Heart right ventricle (tissue), 16 donors: ENCODE measurements around the gene ADORA1. TPM values are rescaled to one million over a fixed set of nuclear protein-coding genes. Genes with fewer than 3 reads are reported as not detected.

ENCODE experiments used
- ATAC-seq, 8 donors: fragments of 200-7000 bp; cut with Tn5 transposase; one replicate each; pipeline ENCODE4 v1.9.1; 2020; ENCODE audit warnings: mild to moderate bottlenecking in 8 of 8, moderate library complexity in 8 of 8, moderate number of reproducible peaks in 1 of 8
- DNase-seq, 2 donors: peaks; one replicate each; pipeline ENCODE4 v3.0.0-alpha.2; 2020
- H3K27ac ChIP-seq, 10 donors: fragments of 200-600 bp; sonication (generic) in 2 of 10; one replicate each; pipeline versions ENCODE4 v1.5.0 to v1.8.0; 2020 to 2022; ENCODE audit warnings: mild to moderate bottlenecking in 3 of 10
- H3K27me3 ChIP-seq, 7 donors: fragments of 200-600 bp; one replicate each; pipeline ENCODE4 v1.8.0; 2021 to 2022; ENCODE audit warnings: mild to moderate bottlenecking in 2 of 7
- H3K36me3 ChIP-seq, 9 donors: fragments of 200-600 bp; sonication (generic) in 1 of 9; one replicate each; pipeline versions ENCODE4 v1.5.0 to v1.8.0; 2020 to 2022; ENCODE audit warnings: mild to moderate bottlenecking in 2 of 9
- H3K4me1 ChIP-seq, 9 donors: fragments of 200-600 bp; sonication (generic) in 1 of 9; one replicate each; pipeline versions ENCODE4 v1.5.0 to v1.8.0; 2020 to 2022; ENCODE audit warnings: mild to moderate bottlenecking in 4 of 9
- H3K4me3 ChIP-seq, 10 donors: fragments of 200-600 bp; sonication (generic) in 2 of 10; one replicate each; pipeline versions ENCODE4 v1.5.0 to v1.8.0; 2020 to 2022; ENCODE audit warnings: mild to moderate bottlenecking in 7 of 10, moderate library complexity in 2 of 10
- H3K9me3 ChIP-seq, 11 donors: fragments of 200-600 bp in 10 of 11; sonication (generic) in 2 of 11; one replicate each; pipeline versions ENCODE4 v1.5.0 to v1.8.0; 2013 to 2022; ENCODE audit warnings: mild to moderate bottlenecking in 2 of 11, control low read depth in 1 of 11, moderate library complexity in 1 of 11
- WGBS, 2 donors: extraction: QIAGEN DNeasy Blood & Tissue Kit; methylation state at CpG; one replicate each; pipeline ENCODE4 v1.1.7; 2013; ENCODE audit warnings: inconsistent platforms in 1 of 2; 5-methylcytosine and 5-hydroxymethylcytosine counted together
- intact Hi-C, 10 donors: fragments of 100-400 bp; cut with DNase I; formaldehyde crosslinking; loops; one replicate each; pipeline versions ENCODE4 v1.11.1 to v1.14.2; 2022
- polyA plus RNA-seq, 2 donors: library from polyadenylated mRNA; stranded (reverse); fragments of 200-250 nt; gene quantifications; one replicate each; pipeline ENCODE4 v1.2.3, GENCODE V29; 2013
- total RNA-seq, 10 donors: library from RNA; stranded (reverse); fragmentation: NEBNext Ultra II Directional in 3 of 10; extraction: Animal tissue kit (Norgen Biotek cat#: 25700) in 3 of 10; gene quantifications; one replicate each; pipeline versions ENCODE4 v1.2.1 to v1.2.4, GENCODE V29; 2021 to 2023
- TF ChIP-seq, protein P1 (sequence below), 9 donors: fragments of 200-600 bp; sonication (generic) in 2 of 9; IDR thresholded peaks; one replicate each; pipeline versions ENCODE4 v1.5.0 to v1.8.0; 2021 to 2022; ENCODE audit warnings: antibody characterized with exemption in 9 of 9, mild to moderate bottlenecking in 5 of 9, moderate library complexity in 1 of 9
- donor health status: Arrhythmogenic right ventricular cardiomyopathy.
- donor health status: ischemic (EF 13 %, LVEDD 7.1; RV severe dilation, severe dysfunction).
- donor health status: healthy with polysubstance abuse.
- donor health status: DM: no; HTN: yes; CAD: no.
- donor health status: DM: no; HTN: no; CAD: no.
- donor health status: ischemic (EF 25% LVEDD 6.9; RV normal size, moderate dysfunction).
- donor health status: ischemic (EF 25% LVEDD 5.7; RV mildly dilated, moderate dysfunction).
- donor health status: healthy.
- donor health status: DM: yes; HTN: yes; CAD: no.
- donor health status: Ischemic cardiomyopathy.
- donor health status: ischemic (EF 35%, LVEDD 5.7; RV mildly dilated, moderate dysfunction).
- donor health status: nonischemic (EF 11% LVEDD 7.7; RV severe dilation, severe dysfunction).
- donor health status: DM: yes; HTN: yes; CAD: no.
- donor health status: PGD.
- donor health status: ischemic (EF 29% LVEDD 5.4; RV normal size, mild dysfunction).
- donor health status: nonischemic (EF 23%, LVEDD 6.1; RV moderate dilation, normal function).

Gene ADORA1
- total and polyA plus RNA-seq, 12 donors: 1.8 to 12.2 (median 8.9) TPM

- DNase-seq (no peak), ATAC-seq (no peak)
- WGBS, 2 donors: 95 to 97% methylated on average over 5 of the region's 5 CpGs
- intact Hi-C loops: no loop called here
- TF ChIP-seq, protein P1, sequence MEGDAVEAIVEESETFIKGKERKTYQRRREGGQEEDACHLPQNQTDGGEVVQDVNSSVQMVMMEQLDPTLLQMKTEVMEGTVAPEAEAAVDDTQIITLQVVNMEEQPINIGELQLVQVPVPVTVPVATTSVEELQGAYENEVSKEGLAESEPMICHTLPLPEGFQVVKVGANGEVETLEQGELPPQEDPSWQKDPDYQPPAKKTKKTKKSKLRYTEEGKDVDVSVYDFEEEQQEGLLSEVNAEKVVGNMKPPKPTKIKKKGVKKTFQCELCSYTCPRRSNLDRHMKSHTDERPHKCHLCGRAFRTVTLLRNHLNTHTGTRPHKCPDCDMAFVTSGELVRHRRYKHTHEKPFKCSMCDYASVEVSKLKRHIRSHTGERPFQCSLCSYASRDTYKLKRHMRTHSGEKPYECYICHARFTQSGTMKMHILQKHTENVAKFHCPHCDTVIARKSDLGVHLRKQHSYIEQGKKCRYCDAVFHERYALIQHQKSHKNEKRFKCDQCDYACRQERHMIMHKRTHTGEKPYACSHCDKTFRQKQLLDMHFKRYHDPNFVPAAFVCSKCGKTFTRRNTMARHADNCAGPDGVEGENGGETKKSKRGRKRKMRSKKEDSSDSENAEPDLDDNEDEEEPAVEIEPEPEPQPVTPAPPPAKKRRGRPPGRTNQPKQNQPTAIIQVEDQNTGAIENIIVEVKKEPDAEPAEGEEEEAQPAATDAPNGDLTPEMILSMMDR (IDR thresholded peaks at IDR 0.05): peak in 4 of 9 donors; percentile 4 to 24 (median 16)
- H3K4me3 ChIP-seq: no peak overlapping the region
- no peaks in the 10 kb centered on the region for H3K9me3 ChIP-seq
- peaks cover 0 to 18% (median 0%) of the 10 kb centered on the region in 9 donors for H3K4me1 ChIP-seq
- no peaks in the 10 kb centered on the region for H3K36me3 ChIP-seq
- H3K27me3 ChIP-seq: no peaks in the 10 kb centered on the region
- no peak overlapping the region for H3K27ac ChIP-seq
Observed at GRCh38 chr1:203148127-203148526, 20.6 kb downstream of the ADORA1 start.

DNA sequence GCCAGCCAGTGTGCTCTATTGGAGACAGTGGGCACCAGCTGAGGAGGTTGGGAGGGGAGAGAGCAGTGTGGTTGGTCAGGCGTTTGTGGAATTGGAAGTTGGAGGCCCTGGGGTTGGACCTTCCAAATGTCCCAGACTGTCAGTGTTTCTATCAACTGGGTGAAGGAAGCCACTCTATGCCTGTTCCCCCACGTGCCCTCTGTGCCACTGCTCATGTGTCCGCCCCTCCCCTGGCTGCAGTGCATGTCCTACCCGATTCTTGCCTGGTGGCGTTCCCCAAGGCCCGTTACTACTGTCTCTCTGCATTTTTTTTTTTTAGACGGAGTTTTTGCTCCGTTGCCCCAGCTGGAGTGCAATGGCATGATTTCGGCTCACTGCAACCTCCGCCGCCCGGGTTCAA, 21.1 kb downstream of the ADORA1 start:
- intact Hi-C loops: no loop called here
- no peaks in the 10 kb centered on the region for H3K9me3 ChIP-seq
- WGBS, 2 donors: 87 to 91% methylated on average over 12 of the region's 12 CpGs
- DNase-seq: no peak
- no peak overlapping the region for H3K27ac ChIP-seq
- no peaks in the 10 kb centered on the region for H3K36me3 ChIP-seq
- peaks cover 0 to 22% (median 3%) of the 10 kb centered on the region in 9 donors for H3K4me1 ChIP-seq
- no peaks in the 10 kb centered on the region for H3K27me3 ChIP-seq
- ATAC-seq: no peak
- H3K4me3 ChIP-seq: no peak overlapping the region
- TF ChIP-seq, protein P1 (IDR thresholded peaks at IDR 0.05): no peak

GRCh38 chr1:203149188-203149840, 21.8 kb downstream of the ADORA1 start:
- TF ChIP-seq, protein P1 (IDR thresholded peaks at IDR 0.05): no peak
- no peak for ATAC-seq
- no peak for DNase-seq
- WGBS, 2 donors: 77 to 79% methylated on average over 7 of the region's 7 CpGs
- intact Hi-C loops: no loop called here
- H3K9me3 ChIP-seq: no peaks in the 10 kb centered on the region
- no peaks in the 10 kb centered on the region for H3K27me3 ChIP-seq
- no peaks in the 10 kb centered on the region for H3K36me3 ChIP-seq
- no peak overlapping the region for H3K27ac ChIP-seq
- no peak overlapping the region for H3K4me3 ChIP-seq
- peaks cover 0 to 29% (median 9%) of the 10 kb centered on the region in 9 donors for H3K4me1 ChIP-seq

DNA sequence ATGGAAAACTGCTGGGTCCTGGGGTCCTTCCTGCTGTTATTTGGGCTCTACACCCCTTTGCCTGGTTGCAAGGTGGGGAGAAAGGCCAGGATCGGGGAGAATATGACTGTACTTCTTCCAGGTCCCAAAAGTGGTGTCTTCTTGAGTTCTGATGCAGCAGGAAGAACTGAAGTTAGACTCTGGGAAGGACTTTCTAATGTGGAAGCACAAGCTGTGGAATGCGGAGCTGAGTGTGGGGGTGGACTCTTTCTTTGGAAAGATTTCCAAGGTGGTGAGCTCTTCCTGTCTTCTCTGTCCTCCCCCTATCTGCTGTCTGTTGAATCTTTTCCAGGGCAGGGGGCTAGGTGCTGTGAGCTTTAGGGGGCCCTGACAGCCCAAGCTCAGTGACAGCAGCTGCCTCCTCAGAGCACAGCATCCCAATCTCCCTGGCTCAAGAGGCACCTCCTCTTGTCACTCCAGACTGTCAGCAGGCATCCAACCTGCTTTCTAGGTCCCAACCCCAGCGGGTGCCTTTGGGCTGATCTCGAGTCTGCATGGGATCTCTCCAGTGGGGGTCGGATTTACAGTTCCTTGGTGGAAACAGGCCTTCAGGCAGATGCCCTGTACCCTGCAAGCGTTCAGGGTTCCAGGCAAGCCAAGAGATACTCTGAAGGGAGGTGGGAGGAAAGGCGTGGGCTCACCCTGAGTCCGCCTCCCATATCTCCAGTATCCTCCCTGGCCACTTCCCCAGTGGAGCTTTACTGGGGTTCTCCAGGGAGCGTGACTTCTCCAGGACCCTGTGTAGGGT, 23.2 kb downstream of the ADORA1 start:
- Histone ChIP-seq H3K27me3 (peaks cover 0 to 4% (median 0%) of the 10 kb centered on the region in 7 donors), H3K36me3 (no peaks in the 10 kb centered on the region), H3K27ac (no peak overlapping the region), H3K9me3 (no peaks in the 10 kb centered on the region), H3K4me3 (no peak overlapping the region), H3K4me1 (peaks cover 0 to 30% (median 9%) of the 10 kb centered on the region in 9 donors)
- intact Hi-C loops: no loop called here
- peak in 1 of 8 donors; percentile 11 for ATAC-seq
- TF ChIP-seq, protein P1 (IDR thresholded peaks at IDR 0.05): no peak
- 69 to 81% methylated on average over 9 of the region's 9 CpGs for WGBS, 2 donors
- DNase-seq: no peak
